K562 (cell line): ENCODE results near the gene ZNF429.

Source experiments
- FOXA3 ChIP-seq, 2 experiments: fragments of 450-650 bp in 1 of 2; sonication (generic) in 1 of 2; formaldehyde crosslinking; IDR thresholded peaks in 1 of 2; conservative IDR thresholded peaks in 1 of 2; 2 replicates each; pipeline versions ENCODE4 v1.4.0 to v1.8.0; 2020 to 2022; ENCODE audit warnings: mild to moderate bottlenecking in 2 of 2, missing genetic modification reagents in 1 of 2
- POLR2A ChIP-seq: fragments of 450-650 bp; conservative IDR thresholded peaks from 2 replicates; pipeline ENCODE4 v1.6.1; 2016
- RFX5 ChIP-seq: IDR thresholded peaks from 2 replicates; pipeline ENCODE4 v1.6.1; 2011; ENCODE audit warnings: low read depth, mild to moderate bottlenecking, improper control_type of control experiment, low read length
- XRCC4 ChIP-seq: IDR thresholded peaks from one replicate; pipeline ENCODE4 v1.6.1; 2011; ENCODE audit not compliant: insufficient read depth, insufficient read length; ENCODE audit errors: extremely low read depth
- ZNF232 ChIP-seq: sonication (generic); formaldehyde crosslinking; IDR thresholded peaks from 2 replicates; pipeline ENCODE4 v1.8.0; 2022; ENCODE audit warnings: mild to moderate bottlenecking, missing genetic modification reagents
- TF ChIP-seq, protein P1 (sequence below): sonication (generic); formaldehyde crosslinking; IDR thresholded peaks from 2 replicates; pipeline ENCODE4 v1.8.1; 2022; ENCODE audit warnings: missing genetic modification reagents
- TF ChIP-seq, protein P2 (sequence below): fragments of 150-350 bp; conservative IDR thresholded peaks from 2 replicates; pipeline ENCODE4 v1.6.1; 2014; ENCODE audit warnings: low read length

DNA sequence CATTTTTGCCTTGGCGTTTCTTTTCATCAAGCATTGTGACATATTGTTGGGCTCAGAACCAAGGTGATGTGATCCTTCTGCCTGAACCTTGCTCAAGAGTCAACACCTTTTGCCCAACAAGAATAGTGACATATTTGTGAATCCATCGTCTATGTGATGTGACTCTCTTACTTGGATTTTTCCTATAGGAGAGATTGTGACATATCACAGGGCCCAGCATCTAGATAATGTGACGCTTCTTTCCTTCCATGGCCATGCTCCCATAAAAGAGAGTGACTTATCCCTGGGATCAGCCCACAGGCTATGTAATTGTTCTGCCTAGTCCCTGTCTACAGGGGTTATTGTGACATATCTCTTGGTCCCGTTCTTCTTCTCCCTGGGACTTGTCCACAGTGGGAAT, 8.5 kb upstream of the ZNF429 start:
- TF ChIP-seq, protein P1, sequence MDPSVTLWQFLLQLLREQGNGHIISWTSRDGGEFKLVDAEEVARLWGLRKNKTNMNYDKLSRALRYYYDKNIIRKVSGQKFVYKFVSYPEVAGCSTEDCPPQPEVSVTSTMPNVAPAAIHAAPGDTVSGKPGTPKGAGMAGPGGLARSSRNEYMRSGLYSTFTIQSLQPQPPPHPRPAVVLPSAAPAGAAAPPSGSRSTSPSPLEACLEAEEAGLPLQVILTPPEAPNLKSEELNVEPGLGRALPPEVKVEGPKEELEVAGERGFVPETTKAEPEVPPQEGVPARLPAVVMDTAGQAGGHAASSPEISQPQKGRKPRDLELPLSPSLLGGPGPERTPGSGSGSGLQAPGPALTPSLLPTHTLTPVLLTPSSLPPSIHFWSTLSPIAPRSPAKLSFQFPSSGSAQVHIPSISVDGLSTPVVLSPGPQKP (CRISPR knock-in tag) = no peak
- TF ChIP-seq ZNF232 (CRISPR knock-in tag) (no peak), POLR2A (no peak), RFX5 (no peak), FOXA3 (CRISPR knock-in tag; conservative IDR thresholded peaks at IDR 0.05 in 1 of 2, IDR thresholded peaks at IDR 0.05 in 1 of 2) (no peak), XRCC4 (no peak)
- TF ChIP-seq, protein P2, sequence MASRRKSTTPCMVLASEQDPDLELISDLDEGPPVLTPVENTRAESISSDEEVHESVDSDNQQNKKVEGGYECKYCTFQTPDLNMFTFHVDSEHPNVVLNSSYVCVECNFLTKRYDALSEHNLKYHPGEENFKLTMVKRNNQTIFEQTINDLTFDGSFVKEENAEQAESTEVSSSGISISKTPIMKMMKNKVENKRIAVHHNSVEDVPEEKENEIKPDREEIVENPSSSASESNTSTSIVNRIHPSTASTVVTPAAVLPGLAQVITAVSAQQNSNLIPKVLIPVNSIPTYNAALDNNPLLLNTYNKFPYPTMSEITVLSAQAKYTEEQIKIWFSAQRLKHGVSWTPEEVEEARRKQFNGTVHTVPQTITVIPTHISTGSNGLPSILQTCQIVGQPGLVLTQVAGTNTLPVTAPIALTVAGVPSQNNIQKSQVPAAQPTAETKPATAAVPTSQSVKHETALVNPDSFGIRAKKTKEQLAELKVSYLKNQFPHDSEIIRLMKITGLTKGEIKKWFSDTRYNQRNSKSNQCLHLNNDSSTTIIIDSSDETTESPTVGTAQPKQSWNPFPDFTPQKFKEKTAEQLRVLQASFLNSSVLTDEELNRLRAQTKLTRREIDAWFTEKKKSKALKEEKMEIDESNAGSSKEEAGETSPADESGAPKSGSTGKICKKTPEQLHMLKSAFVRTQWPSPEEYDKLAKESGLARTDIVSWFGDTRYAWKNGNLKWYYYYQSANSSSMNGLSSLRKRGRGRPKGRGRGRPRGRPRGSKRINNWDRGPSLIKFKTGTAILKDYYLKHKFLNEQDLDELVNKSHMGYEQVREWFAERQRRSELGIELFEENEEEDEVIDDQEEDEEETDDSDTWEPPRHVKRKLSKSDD = no peak
